ENCODE results near the gene FLNB.

The FLNB gene

GRCh38 chr3:58077596-58078285, 69.5 kb downstream of the FLNB start:
- DNase-seq (ENCODE audit: low read depth), result no peak

- DNase-seq (ENCODE audit: low read depth), result no peak
Observed at GRCh38 chr3:58078610-58079009, 70.4 kb downstream of the FLNB start.

DNA sequence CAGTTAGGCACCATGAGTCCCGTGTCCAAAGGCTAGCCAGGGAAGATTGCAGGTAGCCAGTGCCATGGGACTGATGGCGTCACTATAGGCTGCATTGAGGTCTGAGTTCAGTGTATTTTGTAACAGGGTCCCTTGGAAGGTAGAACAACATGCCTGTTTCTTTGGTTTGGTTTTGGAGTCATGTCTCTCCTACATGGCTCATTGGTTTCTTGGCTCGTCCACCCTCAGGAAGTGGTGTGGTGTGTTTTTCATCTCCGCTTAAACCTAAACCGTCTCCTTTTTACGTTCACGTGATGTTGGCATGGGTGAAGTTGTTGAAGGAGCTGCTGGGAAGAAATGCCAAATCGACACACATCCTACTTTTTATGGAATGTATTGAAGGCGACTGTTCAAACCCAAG, 71.6 kb downstream of the FLNB start:
- DNase-seq (ENCODE audit: low read depth), result no peak

DNA sequence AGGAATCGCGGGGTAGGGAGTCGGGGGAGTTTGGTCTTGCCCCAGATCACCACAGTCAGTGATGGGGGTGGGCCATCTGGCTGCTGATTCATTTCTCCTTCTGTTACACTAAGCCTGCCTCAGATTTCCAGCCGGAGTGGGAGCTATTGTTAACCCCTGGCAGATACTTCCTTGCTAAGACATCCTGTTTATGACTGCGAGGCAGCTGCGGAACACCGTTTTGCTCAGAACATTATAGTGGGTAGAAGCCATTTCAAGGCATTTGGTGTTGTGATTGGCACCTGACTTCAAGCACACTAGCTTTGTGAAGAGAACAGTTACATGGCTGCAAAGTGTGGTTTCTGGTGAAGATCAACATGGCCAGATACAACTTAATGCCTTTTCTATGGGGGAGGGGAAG, 73.8 kb downstream of the FLNB start:
- no peak for DNase-seq (ENCODE audit: low read depth)

DNA sequence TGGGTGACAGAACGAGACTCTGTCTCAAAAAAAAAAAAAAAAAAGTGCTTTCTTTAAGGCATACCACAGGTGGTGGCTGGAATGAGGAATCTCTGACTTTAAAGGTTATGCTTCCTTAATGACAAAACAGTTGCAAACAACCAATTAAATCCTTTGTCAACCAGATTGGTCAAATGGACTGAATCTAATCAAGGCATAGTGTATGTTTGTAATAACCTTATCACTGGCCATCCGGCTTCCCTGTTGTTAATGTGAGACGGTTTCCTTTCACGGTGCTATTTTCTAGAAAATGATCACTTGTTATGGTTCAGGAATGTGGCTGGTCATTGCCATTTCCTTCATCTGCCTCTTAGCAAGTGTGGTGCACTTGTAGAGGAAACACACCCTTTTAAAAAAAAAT, 75.9 kb downstream of the FLNB start:
- no peak for DNase-seq (ENCODE audit: low read depth)

DNA sequence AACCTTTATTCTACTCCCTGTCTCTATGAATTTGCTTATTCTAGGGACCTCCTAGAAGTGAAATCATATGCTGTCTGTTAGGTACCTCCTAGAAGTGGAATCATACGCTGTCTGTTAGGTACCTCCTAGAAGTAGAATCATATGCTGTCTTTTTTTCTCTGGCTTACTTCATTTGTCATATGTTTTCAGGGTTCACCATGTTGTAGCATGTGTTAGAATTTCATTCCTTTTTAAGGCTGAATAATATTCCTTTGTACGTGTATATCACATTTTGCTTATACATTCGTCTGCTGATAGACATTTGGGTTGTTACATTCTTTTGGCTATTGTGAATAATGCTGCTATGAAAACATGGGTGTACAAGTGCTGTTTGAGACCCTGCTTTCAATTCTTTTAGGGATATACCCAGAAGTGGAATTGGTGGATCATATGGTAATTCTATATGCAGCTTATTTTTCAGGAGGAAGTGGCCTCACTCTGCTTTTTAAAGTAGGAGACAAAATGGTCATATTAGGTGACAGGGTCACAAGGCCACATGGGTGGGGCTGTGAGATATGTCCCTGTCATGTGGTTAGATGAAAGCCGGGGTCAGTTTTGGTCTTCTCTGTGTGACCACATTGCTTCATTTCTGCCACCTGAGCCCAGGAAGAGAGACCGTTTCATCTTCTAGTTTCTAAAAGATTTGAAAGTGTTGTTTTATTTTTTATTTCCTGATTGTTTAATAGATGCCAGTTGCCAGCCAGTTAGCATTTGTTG, 76.7 kb downstream of the FLNB start:
- no peak for DNase-seq (ENCODE audit: low read depth)

- DNase-seq (ENCODE audit: low read depth), result no peak
Observed at GRCh38 chr3:58085616-58086015, 77.4 kb downstream of the FLNB start.

GRCh38 chr3:58088501-58088900, 80.3 kb downstream of the FLNB start:
- no peak for DNase-seq (ENCODE audit: low read depth)

DNA sequence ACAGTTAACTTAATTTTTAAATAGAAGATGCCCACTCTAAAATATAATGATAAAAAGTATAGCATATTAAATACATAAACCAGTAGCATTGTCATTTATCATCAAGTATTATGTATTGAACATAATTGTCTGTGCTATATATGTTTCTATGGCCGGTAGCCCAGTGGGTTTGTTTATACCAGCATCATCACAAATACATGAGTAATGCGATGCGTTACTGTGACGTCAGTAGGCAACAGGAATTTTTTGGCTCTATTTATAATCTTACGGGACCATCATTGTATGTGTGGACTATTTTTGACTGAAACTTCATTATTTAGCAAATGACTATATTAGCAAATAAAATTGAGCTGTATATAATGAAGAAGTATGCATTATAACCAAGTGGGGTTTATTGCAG, 82.1 kb downstream of the FLNB start:
- no peak for DNase-seq (ENCODE audit: low read depth)

DNA sequence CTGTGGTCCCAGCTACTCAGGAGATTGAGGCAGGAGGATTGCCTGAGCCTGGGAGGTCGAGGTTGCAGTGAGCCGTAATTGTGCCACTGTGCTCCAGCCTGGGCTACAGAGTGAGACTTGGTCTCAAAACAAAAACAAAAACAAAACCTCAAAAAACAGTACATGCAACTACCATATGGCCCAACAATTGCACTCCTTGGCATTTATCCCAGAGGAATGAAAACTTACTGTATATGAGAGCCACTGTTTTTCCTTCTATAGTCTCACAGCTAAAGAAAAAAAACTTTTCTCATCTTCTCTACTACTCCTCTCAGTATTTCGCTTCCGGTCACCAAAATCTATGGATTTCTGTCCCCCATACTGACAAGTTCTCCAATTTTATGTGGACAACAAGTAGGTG, 84.3 kb downstream of the FLNB start:
- DNase-seq (ENCODE audit: low read depth), result no peak

- DNase-seq (ENCODE audit: low read depth), result no peak
Observed at GRCh38 chr3:58093574-58094195, 85.5 kb downstream of the FLNB start.

GRCh38 chr3:58094657-58095056, 86.4 kb downstream of the FLNB start:
- DNase-seq (ENCODE audit: low read depth), result no peak

DNA sequence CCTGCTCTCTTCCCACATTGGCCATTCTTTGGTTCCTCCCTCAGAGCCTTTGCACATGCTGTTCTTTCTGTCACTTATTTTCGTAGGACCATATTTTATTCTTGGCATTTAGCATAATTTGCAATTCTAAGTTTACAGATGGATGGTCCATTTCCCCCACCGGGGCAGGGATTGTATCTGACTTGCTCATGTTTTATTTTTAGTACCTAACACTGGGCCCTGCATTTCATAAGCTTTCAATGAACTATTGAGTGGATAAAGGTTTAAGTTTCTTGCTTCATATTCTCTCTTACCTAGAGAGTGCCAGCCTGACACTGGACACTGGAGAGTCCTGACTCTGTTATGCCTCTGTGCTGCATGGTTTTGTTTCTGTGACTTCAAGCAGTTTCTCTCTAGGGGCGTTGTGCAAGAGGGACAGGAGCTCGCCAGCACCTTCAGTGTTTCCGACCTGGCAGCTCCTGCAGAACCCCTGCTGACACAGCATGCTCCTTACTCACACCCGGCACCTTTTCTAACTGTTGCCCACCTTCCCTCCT, 87.4 kb downstream of the FLNB start:
- DNase-seq (ENCODE audit: low read depth), result no peak

DNA sequence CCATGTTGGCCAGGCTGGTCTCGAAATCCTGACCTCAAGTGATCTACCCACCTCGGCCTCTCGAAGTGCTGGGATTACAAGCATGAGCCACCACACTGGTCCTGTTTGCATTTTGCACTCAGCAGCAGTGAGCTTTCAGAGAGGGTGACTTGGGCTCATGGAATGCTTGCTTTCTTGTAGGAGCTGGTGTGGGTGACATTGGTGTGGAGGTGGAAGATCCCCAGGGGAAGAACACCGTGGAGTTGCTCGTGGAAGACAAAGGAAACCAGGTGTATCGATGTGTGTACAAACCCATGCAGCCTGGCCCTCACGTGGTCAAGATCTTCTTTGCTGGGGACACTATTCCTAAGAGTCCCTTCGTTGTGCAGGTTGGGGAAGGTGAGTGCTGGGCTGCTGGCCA, 90.3 kb downstream of the FLNB start:
- DNase-seq (ENCODE audit: low read depth), result no peak

- DNase-seq (ENCODE audit: low read depth), result no peak
Observed at GRCh38 chr3:58099865-58100264, 91.6 kb downstream of the FLNB start.

DNA sequence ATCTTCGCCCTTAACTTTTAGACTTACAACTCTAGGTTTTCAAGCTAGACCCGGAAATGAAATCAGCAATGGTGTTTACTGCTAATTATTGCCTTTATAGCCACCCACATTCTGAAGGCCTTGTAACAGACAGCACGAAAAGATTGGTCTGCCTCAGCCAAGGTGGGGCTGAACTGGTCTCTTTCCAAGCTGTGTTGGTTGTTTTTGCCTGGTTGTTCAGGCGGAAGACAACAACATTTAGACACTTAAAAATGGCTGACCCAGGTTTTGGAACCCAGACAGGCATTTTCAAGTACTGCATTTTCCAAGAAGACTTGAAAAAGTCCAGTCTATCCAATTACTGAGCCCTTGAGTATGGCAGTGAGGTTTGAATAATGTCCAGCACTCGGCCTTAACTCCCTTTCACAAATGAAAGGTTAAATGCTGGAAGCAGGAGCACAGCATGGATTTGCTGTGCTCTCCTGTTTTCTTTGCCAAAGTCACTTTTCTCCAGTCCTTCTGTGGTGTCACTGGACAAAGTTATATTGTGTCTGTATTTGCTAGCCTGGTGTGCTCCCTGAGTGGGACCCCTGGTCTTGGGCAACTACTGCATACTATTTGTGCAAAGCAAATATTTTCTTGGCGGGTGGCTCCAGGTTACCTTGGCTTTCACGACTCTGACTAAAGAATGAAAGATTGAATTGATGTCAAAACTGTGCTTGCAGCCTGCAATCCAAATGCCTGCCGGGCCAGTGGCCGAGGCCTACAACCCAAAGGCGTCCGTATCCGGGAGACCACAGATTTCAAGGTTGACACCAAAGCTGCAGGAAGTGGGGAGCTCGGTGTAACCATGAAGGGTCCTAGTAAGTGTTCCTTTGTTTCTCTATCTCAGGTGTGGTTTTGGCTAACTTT, 93.5 kb downstream of the FLNB start:
- no peak for DNase-seq (ENCODE audit: low read depth)

DNA sequence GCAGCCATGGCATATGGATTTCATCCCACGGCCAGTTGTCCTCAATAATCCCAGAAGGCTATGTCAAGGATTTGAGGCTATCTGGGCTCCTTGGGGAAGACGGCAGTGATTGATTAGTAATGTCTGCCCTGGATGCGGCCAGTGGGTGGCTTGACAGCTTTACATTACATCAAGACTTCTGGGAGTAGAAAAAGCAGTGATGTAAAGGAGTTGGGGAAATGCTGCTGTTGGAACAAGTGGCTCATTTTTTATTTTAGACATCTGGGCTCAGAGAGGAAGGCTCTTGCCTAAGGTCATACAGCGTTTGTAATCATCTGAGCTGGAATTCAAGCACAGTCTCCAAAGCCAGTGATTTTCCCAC, 94.1 kb downstream of the FLNB start:
- no peak for DNase-seq (ENCODE audit: low read depth)

GRCh38 chr3:58102976-58103451, 94.8 kb downstream of the FLNB start:
- no peak for DNase-seq (ENCODE audit: low read depth)

DNA sequence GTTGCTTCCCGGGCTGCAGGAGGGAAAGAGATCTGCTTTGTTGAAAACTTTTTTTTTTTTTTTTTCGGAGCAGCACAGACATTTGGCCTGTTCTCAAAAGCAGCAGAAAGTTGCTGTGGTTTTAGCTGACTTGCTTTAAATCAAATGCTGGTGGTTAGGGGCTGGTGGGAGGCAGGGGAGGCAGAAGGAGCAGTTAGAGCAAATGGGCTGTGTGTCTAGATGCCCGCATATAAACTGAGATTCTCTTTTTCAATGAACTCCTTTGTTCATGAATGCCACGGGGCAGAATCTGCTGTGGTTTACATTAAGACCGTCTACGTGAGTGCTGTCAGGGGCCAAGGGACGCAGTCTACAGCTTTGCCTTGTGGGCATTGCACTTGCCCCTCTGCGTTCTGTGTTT, 95.9 kb downstream of the FLNB start:
- no peak for DNase-seq (ENCODE audit: low read depth)

GRCh38 chr3:58104712-58105111, 96.5 kb downstream of the FLNB start:
- no peak for DNase-seq (ENCODE audit: low read depth)

GRCh38 chr3:58105196-58105595, 97.0 kb downstream of the FLNB start:
- no peak for DNase-seq (ENCODE audit: low read depth)

DNA sequence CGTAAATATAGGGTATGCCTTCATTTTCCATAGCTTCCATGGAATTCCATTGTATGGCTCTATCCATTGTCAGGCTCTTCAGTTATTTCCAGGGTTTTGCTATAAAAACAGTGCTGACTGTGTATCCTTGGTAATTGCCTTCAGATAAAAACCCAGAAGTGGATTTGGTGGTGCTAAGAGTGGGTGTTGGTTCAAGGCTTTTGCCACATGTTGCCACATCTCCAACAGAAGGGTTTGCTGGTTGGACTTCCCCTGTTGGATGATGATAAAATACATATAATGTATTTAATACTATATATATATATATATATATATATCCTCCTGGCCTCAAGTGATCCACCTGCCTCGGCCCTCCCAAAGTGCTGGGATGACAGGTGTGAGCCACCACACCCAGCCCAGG, 97.8 kb downstream of the FLNB start:
- DNase-seq (ENCODE audit: low read depth), result no peak
